ENCODE results near the gene FIGNL2. TPM values are rescaled to one million over a fixed set of nuclear protein-coding genes. Genes with fewer than 3 reads are reported as not detected.

FIGNL2 gene
- total and polyA plus RNA-seq, 2 of the 4 experiments (the other 2 are of a cell fraction) = under 0.01 to 0.12 TPM

DNA sequence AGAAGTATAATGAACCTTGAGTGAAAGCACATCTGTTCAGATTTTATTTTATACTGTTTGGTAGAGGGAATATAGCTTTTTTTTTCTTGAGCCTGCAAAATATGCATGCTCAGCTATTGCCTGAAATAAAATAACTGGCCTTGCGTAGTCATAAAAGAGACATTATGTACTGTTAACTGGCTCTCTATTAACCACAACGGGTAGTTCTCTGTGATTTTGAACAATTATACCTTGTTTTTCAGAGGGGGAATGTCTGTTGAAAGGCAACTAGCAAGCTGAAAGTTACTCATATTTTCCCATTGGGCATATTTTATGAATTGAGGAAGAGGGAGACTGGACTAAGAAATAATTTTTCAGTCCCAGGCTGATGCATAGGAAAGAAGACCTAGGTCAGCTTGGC lies 62.6 kb downstream of the FIGNL2 start:
- ChIA-PET POLR2A (ENCODE audit: unreplicated experiment) (interaction anchor here (0.6 kb wide), 1 partner anchor 1446 kb away, joined by 3 read pairs; no protein-coding TSS in a partner anchor), CTCF (interaction anchor here (0.6 kb wide), 1 partner anchor 15 kb away, joined by 3 read pairs; no protein-coding TSS in a partner anchor)
- no peak overlapping the region for H3K14ac ChIP-seq (replicated peaks; ENCODE audit: low read depth, low read length)
- no peak overlapping the region for H2AK5ac ChIP-seq (ENCODE audit: low read depth, low read length)
- DNase-seq = no peak
- no peak overlapping the region for H3K18ac ChIP-seq (ENCODE audit: low read depth, low read length)
- no peak overlapping the region for H3K4ac ChIP-seq (ENCODE audit: low read depth, low read length)
- BruUV-seq (replicated peaks) = no TSS peak
- dilution Hi-C loops (cut with HindIII; ENCODE audit: low sequenced_read_pairs, unreplicated experiment) = no loop called here
- no peaks in the 10 kb centered on the region for H4K20me1 ChIP-seq (ENCODE audit: insufficient read depth, low read length)
- ATAC-seq (ENCODE audit: low read depth) = no peak
- no peak overlapping the region for H3K56ac ChIP-seq (ENCODE audit: extremely low read depth, insufficient read depth, low read length)
- H3K9me3 ChIP-seq (ENCODE audit: control insufficient read depth, insufficient read depth, low read length) = no peaks in the 10 kb centered on the region
- H2BK5ac ChIP-seq (ENCODE audit: low read depth, low read length, poor library complexity, severe bottlenecking) = no peak overlapping the region
- no peak overlapping the region for H3K27ac ChIP-seq (ENCODE audit: insufficient read depth, low read length)
- no peak overlapping the region for H2BK120ac ChIP-seq (ENCODE audit: low read depth, low read length)
- H2AK9ac ChIP-seq (replicated peaks; ENCODE audit: low read depth, low read length, poor library complexity) = no peak overlapping the region
- TF ChIP-seq MAZ (IDR thresholded peaks at IDR 0.05; ENCODE audit: borderline replicate concordance, low read depth, low read length) (no peak), RFX5 (IDR thresholded peaks at IDR 0.05; ENCODE audit: low read depth, low read length) (no peak), RAD21 (IDR thresholded peaks at IDR 0.05; ENCODE audit: low read length) (no peak), MAFK (IDR thresholded peaks at IDR 0.05; ENCODE audit: low read depth, low read length) (no peak), RCOR1 (IDR thresholded peaks at IDR 0.05; ENCODE audit: insufficient replicate concordance, low read length) (no peak), BHLHE40 (IDR thresholded peaks at IDR 0.05; ENCODE audit: low read depth, low read length) (no peak), NFE2L2 (IDR thresholded peaks at IDR 0.05; ENCODE audit: low read depth, low read length) (no peak), MXI1 (IDR thresholded peaks at IDR 0.05; ENCODE audit: borderline replicate concordance, low read depth, low read length) (no peak)
- TF ChIP-seq, protein P1, sequence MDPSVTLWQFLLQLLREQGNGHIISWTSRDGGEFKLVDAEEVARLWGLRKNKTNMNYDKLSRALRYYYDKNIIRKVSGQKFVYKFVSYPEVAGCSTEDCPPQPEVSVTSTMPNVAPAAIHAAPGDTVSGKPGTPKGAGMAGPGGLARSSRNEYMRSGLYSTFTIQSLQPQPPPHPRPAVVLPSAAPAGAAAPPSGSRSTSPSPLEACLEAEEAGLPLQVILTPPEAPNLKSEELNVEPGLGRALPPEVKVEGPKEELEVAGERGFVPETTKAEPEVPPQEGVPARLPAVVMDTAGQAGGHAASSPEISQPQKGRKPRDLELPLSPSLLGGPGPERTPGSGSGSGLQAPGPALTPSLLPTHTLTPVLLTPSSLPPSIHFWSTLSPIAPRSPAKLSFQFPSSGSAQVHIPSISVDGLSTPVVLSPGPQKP (IDR thresholded peaks at IDR 0.05; ENCODE audit: borderline replicate concordance, low read depth, low read length) = no peak
- TF ChIP-seq, protein P2, sequence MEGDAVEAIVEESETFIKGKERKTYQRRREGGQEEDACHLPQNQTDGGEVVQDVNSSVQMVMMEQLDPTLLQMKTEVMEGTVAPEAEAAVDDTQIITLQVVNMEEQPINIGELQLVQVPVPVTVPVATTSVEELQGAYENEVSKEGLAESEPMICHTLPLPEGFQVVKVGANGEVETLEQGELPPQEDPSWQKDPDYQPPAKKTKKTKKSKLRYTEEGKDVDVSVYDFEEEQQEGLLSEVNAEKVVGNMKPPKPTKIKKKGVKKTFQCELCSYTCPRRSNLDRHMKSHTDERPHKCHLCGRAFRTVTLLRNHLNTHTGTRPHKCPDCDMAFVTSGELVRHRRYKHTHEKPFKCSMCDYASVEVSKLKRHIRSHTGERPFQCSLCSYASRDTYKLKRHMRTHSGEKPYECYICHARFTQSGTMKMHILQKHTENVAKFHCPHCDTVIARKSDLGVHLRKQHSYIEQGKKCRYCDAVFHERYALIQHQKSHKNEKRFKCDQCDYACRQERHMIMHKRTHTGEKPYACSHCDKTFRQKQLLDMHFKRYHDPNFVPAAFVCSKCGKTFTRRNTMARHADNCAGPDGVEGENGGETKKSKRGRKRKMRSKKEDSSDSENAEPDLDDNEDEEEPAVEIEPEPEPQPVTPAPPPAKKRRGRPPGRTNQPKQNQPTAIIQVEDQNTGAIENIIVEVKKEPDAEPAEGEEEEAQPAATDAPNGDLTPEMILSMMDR (conservative IDR thresholded peaks at IDR 0.05; ENCODE audit: low read depth, low read length) = no peak
- TF ChIP-seq, protein P3, sequence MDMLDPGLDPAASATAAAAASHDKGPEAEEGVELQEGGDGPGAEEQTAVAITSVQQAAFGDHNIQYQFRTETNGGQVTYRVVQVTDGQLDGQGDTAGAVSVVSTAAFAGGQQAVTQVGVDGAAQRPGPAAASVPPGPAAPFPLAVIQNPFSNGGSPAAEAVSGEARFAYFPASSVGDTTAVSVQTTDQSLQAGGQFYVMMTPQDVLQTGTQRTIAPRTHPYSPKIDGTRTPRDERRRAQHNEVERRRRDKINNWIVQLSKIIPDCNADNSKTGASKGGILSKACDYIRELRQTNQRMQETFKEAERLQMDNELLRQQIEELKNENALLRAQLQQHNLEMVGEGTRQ (IDR thresholded peaks at IDR 0.05; ENCODE audit: low read depth, low read length) = no peak
- H3K4me1 ChIP-seq (ENCODE audit: control insufficient read depth, insufficient read depth, low read length) = peaks cover 8% of the 10 kb centered on the region
- peaks cover 5% of the 10 kb centered on the region; the same call in 1 of the 2 replicates for H3K36me3 ChIP-seq (ENCODE audit: control insufficient read depth, insufficient read depth, low read length)
- H3K27me3 ChIP-seq (ENCODE audit: control insufficient read depth, insufficient read depth, low read length) = no peaks in the 10 kb centered on the region
- H4K5ac ChIP-seq (ENCODE audit: low read depth, low read length) = no peak overlapping the region
- no peaks in the 10 kb centered on the region; a peak in 1 of 4 replicates for H3K79me1 ChIP-seq (ENCODE audit: low read depth in 1 of 2, low read length in 2 of 2)
- no peak overlapping the region for H2AFZ ChIP-seq (replicated peaks; ENCODE audit: low read length, poor library complexity)
- WGBS, 2 experiments (ENCODE audit: extremely low coverage in 2 of 2, insufficient read length in 1 of 2) = no CpG with 5 or more reads among the region's 2 CpGs
- H3K9me1 ChIP-seq (ENCODE audit: insufficient read depth, low read length) = peaks cover 7% of the 10 kb centered on the region
- no peak overlapping the region for H3K4me2 ChIP-seq (ENCODE audit: low read depth, low read length)
- no peak overlapping the region for H2BK20ac ChIP-seq (ENCODE audit: low read depth, low read length)
- no peak overlapping the region for H2BK15ac ChIP-seq (ENCODE audit: low read depth, low read length)
- no peak overlapping the region for H4K8ac ChIP-seq (ENCODE audit: low read depth in 2 of 2, low read length in 2 of 2)
- H3K23ac ChIP-seq (ENCODE audit: low read depth, low read length) = no peak overlapping the region
- in situ Hi-C loops (cut with MboI; ENCODE audit: low sequenced_read_pairs) = no loop called here
- no peak overlapping the region for H4K91ac ChIP-seq (ENCODE audit: insufficient read depth, low read depth, low read length)
- H3K9ac ChIP-seq (ENCODE audit: low read depth, low read length) = no peak overlapping the region
- H3K4me3 ChIP-seq (ENCODE audit: insufficient read depth, low read depth, low read length) = no peak overlapping the region
- intact Hi-C loops (cut with micrococcal nuclease) = no loop called here

Data from IMR-90 (cell line).